Activated T-cell treated with anti-CD3 and anti-CD28 coated beads for 1 hour (primary cell): Measurements from ENCODE around the gene IFNLR1.

Source experiments
- DNase-seq: peaks from one replicate; pipeline ENCODE4 v3.0.0-alpha.2; 2020; ENCODE audit warnings: low read depth

Gene IFNLR1

GRCh38 chr1:24119859-24120756, 67.0 kb downstream of the IFNLR1 start:
- DNase-seq = no peak

GRCh38 chr1:24119489-24119858, 67.6 kb downstream of the IFNLR1 start:
- DNase-seq = no peak

- DNase-seq = no peak
These were observed 68.5 kb downstream of the IFNLR1 start for GRCh38 chr1:24118410-24119242.

- no peak for DNase-seq
These were observed 69.2 kb downstream of the IFNLR1 start for GRCh38 chr1:24117722-24118409.

- DNase-seq = no peak
These were observed 70.0 kb downstream of the IFNLR1 start for GRCh38 chr1:24117132-24117531.

- no peak for DNase-seq
These were observed 72.3 kb downstream of the IFNLR1 start for GRCh38 chr1:24114753-24115152.

- DNase-seq = no peak
These were observed 73.5 kb downstream of the IFNLR1 start for GRCh38 chr1:24113641-24114033.

- DNase-seq = peak; percentile 23
These were observed 74.9 kb downstream of the IFNLR1 start, which contains the start of gene MYOM3 for GRCh38 chr1:24111996-24112779. Gene MYOM3 (minus strand): TSS chr1:24112135. CDS start chr1:24108636, 3,499 bp downstream.

GRCh38 chr1:24111262-24111995, 75.7 kb downstream of the IFNLR1 start:
- DNase-seq = no peak

GRCh38 chr1:24110642-24111261, 76.3 kb downstream of the IFNLR1 start:
- DNase-seq = no peak

- no peak for DNase-seq
These were observed 77.2 kb downstream of the IFNLR1 start for GRCh38 chr1:24109686-24110475.

GRCh38 chr1:24109166-24109483, 78.0 kb downstream of the IFNLR1 start:
- DNase-seq = no peak

GRCh38 chr1:24108334-24109165, 78.5 kb downstream of the IFNLR1 start:
- no peak for DNase-seq

- no peak for DNase-seq
These were observed 79.5 kb downstream of the IFNLR1 start for GRCh38 chr1:24107462-24108138.

- no peak for DNase-seq
These were observed 81.5 kb downstream of the IFNLR1 start for GRCh38 chr1:24105368-24106160.

- DNase-seq = no peak
These were observed 82.2 kb downstream of the IFNLR1 start for GRCh38 chr1:24104854-24105253.
